HCT116 (cell line): ENCODE data around the gene GLDN.

ENCODE experiments used
- CTCF ChIP-seq, 3 experiments: fragments of 200-600 bp in 1 of 3; sonication (generic) in 1 of 3; IDR thresholded peaks in 2 of 3; conservative IDR thresholded peaks in 1 of 3; 2 replicates each; pipeline ENCODE4 v1.5.1; 2012 to 2017; ENCODE audit warnings: low read depth in 2 of 3, low read length in 2 of 3, antibody characterized with exemption in 1 of 3, borderline replicate concordance in 1 of 3, control low read depth in 1 of 3, mild to moderate bottlenecking in 1 of 3, mixed read lengths in 1 of 3, mixed run types in 1 of 3, moderate library complexity in 1 of 3; ENCODE audit not compliant: insufficient read depth in 1 of 3
- ZNF274 ChIP-seq: fragments of 200-500 bp; sonication (Bioruptor generic); IDR thresholded peaks from 2 replicates; pipeline ENCODE4 v1.6.1; 2014; ENCODE audit warnings: mild to moderate bottlenecking, low read depth, low read length, inconsistent platforms

- TF ChIP-seq ZNF274 (no peak), CTCF (IDR thresholded peaks at IDR 0.05 in 2 of 3, conservative IDR thresholded peaks at IDR 0.05 in 1 of 3; ENCODE audit: borderline replicate concordance in 1 of 3, insufficient read depth in 1 of 3, low read depth in 2 of 3, low read length in 2 of 3) (no peak)
Observed at GRCh38 chr15:51424780-51425179, 83.3 kb downstream of the GLDN start.
